Glomerular visceral epithelial cell (primary cell): ENCODE data around the gene WNT16.
"Not testable (repeated sequence)": the region's sequence is repeated elsewhere in the genome, so short reads cannot be mapped to it uniquely, and the experiment has no call there.

ENCODE experiments used
- DNase-seq: peaks from one replicate; pipeline ENCODE4 v3.0.0-alpha.2; 2016; ENCODE audit errors: extremely low spot score

WNT16 gene

GRCh38 chr7:121328508-121329190 is at the start of gene WNT16:
WNT16 (plus strand) TSS chr7:121329000; CDS start chr7:121329293, 293 bp downstream.
- DNase-seq: no peak

GRCh38 chr7:121279060-121279620 is 49.7 kb upstream of the WNT16 start:
- DNase-seq: peak; percentile 56

- no peak for DNase-seq
These were observed 49.0 kb upstream of the WNT16 start for GRCh38 chr7:121279822-121280221.

- DNase-seq: no peak
These were observed 48.1 kb upstream of the WNT16 start for GRCh38 chr7:121280656-121281055.

- no peak for DNase-seq
These were observed 46.7 kb upstream of the WNT16 start for GRCh38 chr7:121282129-121282528.

- DNase-seq: no peak
These were observed 43.6 kb upstream of the WNT16 start for GRCh38 chr7:121285066-121285667.

GRCh38 chr7:121286186-121286585 is 42.6 kb upstream of the WNT16 start:
- DNase-seq: no peak

GRCh38 chr7:121286742-121287734 is 41.8 kb upstream of the WNT16 start:
- DNase-seq: no peak

GRCh38 chr7:121288894-121289293 is 39.9 kb upstream of the WNT16 start:
- peak; percentile 63 for DNase-seq

- DNase-seq: not testable (repeated sequence)
These were observed 38.9 kb upstream of the WNT16 start for GRCh38 chr7:121289930-121290329.

GRCh38 chr7:121294448-121294992 is 34.3 kb upstream of the WNT16 start:
- no peak for DNase-seq

GRCh38 chr7:121297843-121298242 is 31.0 kb upstream of the WNT16 start:
- DNase-seq: no peak

GRCh38 chr7:121298831-121299239 is 30.0 kb upstream of the WNT16 start:
- no peak for DNase-seq

- DNase-seq: no peak
These were observed 27.9 kb upstream of the WNT16 start for GRCh38 chr7:121300685-121301420.

- no peak for DNase-seq
These were observed 27.2 kb upstream of the WNT16 start for GRCh38 chr7:121301446-121302213.

- no peak for DNase-seq
These were observed 26.5 kb upstream of the WNT16 start for GRCh38 chr7:121302214-121302745.

GRCh38 chr7:121303422-121304101 is 25.2 kb upstream of the WNT16 start:
- DNase-seq: no peak

- no peak for DNase-seq
These were observed 24.6 kb upstream of the WNT16 start for GRCh38 chr7:121304102-121304658.

GRCh38 chr7:121305109-121305508 is 23.7 kb upstream of the WNT16 start:
- no peak for DNase-seq
